ENCODE measurements around the gene ADGRL2.

GRCh38 chr1:81809808-81810207 lies 9.1 kb downstream of the ADGRL2 start:
- TF ChIP-seq CTCF (IDR thresholded peaks at IDR 0.05 in 8 of 11, conservative IDR thresholded peaks at IDR 0.05 in 3 of 11), result no peak
- TF ChIP-seq POLR2A (IDR thresholded peaks at IDR 0.05), result no peak
- no peak for TF ChIP-seq POLR2AphosphoS5 (IDR thresholded peaks at IDR 0.05)
